Endometrial microvascular endothelial cells (primary cell): ENCODE results near the gene LANCL2. TPM values are rescaled to one million over a fixed set of nuclear protein-coding genes. Genes with fewer than 3 reads are reported as not detected.
"Not testable (repeated sequence)": the region's sequence is repeated elsewhere in the genome, so short reads cannot be mapped to it uniquely, and the experiment has no call there.

Source experiments
- in situ Hi-C: cut with HindIII; loops from 2 replicates; pipeline ENCODE4 v1.10.0; 2017; ENCODE audit warnings: low sequenced_read_pairs, low pct_unique_long_range_greater_than_20kb; ENCODE audit errors: inconsistent ontology term
- total RNA-seq: library from RNA; depleted of rRNA; stranded (reverse); fragments of >200 nt; gene quantifications from one replicate; pipeline ENCODE4 v1.2.3, GENCODE V29; 2015; ENCODE audit errors: inconsistent ontology term

The LANCL2 gene
- total RNA-seq, 1 donor from 2014 or later = 21.8 TPM

GRCh38 chr7:55352947-55353273 lies 12.2 kb upstream of the LANCL2 start:
- in situ Hi-C loops = not testable (repeated sequence)

DNA sequence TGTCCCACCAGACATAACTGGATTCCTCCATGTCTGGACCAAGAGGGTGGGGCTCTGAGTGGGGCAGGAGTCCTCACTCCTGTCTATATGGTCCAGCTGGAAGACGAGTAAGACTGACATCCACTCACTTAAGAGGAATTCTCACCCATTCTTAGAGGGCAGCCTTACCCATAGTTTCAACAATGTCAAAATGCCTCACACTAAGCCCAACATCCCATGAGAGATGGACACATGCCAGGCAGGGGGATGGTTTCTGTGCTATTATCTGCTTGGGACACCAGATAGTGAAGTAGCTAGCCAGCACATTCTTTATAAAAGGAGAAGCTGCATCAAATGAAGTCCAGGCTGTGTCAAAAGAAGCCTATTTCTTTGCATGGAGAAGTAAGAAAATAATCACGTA lies 4.7 kb upstream of the LANCL2 start:
- in situ Hi-C loops = no loop called here

- in situ Hi-C loops = no loop called here
Observed at GRCh38 chr7:55361560-55361959, 3.6 kb upstream of the LANCL2 start.

- in situ Hi-C loops = no loop called here
Observed at GRCh38 chr7:55362927-55363326, 2.2 kb upstream of the LANCL2 start.

DNA sequence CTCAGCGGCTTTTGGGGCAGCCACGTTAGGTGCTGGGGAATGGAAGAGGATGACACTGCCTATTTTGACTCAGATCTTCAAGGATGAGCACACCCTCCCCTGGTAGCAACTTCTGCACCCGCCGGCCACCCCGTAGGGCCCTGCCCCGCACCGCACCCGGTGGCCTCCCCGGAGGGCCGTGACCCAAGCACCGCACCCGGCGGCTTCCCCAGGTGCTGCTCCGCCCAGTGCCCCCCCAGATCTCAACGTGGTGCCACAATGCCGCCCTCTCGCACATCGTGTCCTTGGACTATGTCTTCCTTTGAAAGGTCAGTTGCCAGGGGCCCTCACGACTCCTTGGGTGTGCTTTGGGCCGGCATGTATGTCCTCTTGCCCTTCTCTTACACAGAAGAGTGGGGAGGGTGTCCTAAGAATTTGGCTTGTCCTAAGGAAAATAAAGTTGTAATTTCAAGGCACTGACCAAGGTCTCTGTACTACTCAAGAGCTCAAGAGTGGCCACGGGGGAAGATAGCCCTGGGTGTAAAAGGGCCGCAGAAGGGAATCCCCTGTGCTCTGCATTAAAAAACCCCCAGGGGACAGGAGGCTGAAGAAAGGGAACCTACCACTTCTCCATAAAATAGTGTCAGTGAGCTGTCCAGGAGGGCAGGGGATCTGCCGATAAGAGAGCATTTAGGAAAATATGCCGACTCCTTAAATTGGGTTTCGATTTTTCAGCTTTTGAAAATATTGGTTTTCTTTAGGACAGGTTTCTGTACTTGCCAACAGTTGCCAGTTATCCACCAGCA lies 1.6 kb upstream of the LANCL2 start:
- in situ Hi-C loops = no loop called here

- in situ Hi-C loops = no loop called here
Observed at GRCh38 chr7:55365675-55366460, 731 bp downstream of the LANCL2 start.

- in situ Hi-C loops = no loop called here
Observed at GRCh38 chr7:55366461-55367070, 1.4 kb downstream of the LANCL2 start.

GRCh38 chr7:55367283-55367840 lies 2.2 kb downstream of the LANCL2 start:
- in situ Hi-C loops = no loop called here

DNA sequence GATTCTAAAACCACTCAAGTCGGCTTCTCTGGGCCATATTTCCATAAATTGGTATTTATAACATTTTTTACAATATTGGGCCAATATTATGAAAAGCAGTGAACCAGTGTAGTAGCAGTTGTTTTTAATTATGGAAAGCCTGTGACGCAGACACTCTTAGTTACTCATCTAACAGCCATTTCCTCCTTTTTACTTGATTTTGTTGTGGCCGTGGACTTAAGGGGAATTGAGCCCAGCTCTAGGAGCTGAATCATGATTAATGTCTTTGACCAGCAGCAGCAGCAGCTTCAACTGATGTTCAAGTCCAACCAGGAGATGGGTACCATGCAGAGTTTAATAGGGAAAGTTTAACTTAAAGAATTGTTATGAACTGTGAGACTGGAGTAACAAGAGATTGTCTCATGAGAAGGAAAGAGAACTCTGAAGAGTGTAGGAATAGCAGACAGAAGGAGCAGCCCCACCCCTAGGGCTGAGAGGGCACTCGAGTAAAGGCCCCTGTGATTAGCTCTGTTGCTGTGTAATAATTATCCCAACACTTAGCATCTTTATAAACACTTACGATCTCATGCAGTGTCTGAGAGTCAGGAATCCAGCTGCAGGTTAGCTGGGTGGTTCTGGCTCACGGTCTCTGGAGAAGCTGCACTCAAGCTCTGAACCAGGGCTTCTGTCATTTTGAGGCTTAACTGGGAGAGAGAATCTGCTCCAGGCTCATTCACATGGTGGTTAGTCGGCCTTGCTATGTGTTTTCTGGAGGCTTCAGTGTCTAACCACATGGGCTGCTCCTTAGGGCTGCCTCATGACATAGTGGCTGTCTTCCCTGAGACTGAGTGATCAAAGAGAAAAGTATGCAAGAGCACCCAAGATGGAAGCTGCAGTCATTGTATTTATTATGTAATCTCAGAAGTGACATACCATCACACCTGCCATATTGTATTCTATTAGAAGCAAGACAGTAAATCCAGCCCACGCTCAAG lies 4.6 kb downstream of the LANCL2 start:
- in situ Hi-C loops = no loop called here

DNA sequence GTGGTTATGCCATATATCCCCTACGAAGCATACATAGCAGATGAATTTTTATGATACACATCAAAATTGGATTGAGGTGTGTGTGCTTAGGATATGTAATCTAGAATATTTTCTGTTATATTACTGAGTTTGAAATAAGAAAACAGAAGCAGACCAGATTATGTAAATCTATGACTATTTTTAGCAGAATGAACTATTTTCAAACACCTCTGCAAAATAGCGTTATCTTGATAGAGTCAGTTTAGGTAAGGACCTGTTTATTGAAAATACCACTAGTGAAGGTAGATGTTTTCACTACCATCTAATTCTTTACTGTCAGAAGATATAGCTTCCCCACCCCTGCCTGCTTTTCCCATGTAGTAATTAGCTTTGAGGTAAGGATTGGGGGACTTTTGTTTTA lies 9.1 kb downstream of the LANCL2 start:
- in situ Hi-C loops = no loop called here

DNA sequence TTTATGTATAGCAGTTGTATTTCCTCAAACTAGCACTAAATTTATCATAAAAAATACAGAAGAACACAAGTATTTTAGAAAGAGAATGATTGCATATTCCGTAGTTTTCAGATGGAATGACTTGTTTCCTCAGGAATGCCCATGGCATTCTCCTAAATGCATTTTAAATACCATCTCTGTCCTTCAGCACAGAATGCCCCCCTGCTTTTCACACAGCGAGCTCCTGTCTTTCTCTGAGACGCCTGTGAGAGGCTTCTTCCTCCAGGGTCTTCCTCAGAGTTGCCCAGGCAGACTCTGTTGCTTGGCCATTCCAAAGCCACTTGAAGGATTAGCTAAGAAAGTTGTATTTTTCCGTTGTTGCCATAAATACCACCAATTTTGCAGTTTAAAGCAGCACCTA lies 10.1 kb downstream of the LANCL2 start:
- in situ Hi-C loops = no loop called here

GRCh38 chr7:55377162-55377817 lies 12.2 kb downstream of the LANCL2 start:
- in situ Hi-C loops = no loop called here

DNA sequence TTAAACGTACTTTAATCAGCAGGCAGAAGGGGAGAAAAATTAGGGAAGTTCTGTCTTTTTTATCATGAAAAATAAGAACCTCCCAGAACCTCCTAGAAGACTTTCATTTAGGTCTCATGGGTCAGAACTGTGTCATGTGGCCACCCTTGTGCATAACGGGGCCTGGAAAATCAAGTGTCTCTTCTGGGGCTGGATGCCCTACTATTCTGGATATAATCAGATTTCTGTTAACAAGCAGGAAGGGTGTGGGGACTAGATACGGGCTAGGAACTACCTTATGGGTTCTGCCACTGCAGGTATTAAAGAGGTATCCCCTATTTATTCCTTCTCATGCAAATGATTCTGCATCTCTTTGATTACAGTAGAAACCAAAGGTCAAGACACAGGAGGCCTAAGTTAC lies 14.1 kb downstream of the LANCL2 start:
- in situ Hi-C loops = no loop called here

GRCh38 chr7:55381189-55381588 lies 16.1 kb downstream of the LANCL2 start:
- in situ Hi-C loops = no loop called here

DNA sequence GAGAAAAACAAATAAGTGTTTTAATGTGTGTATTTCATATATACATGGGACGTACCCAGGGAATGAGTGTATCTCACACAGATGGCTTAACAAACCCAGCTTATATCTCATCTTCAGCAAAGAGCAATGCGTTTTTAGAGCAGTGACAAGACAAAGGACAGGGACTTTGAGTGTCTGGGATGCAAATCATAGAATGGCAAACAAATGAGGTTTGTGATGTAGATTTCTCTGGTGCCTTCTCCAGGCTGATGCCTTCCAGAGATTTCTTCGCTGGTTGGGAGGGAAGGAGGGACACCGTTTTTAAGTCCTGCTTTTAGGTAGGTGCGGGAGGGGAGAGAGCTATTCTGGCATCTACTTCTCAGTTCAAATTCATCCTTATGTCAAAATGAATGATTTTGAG lies 16.6 kb downstream of the LANCL2 start:
- in situ Hi-C loops = no loop called here

DNA sequence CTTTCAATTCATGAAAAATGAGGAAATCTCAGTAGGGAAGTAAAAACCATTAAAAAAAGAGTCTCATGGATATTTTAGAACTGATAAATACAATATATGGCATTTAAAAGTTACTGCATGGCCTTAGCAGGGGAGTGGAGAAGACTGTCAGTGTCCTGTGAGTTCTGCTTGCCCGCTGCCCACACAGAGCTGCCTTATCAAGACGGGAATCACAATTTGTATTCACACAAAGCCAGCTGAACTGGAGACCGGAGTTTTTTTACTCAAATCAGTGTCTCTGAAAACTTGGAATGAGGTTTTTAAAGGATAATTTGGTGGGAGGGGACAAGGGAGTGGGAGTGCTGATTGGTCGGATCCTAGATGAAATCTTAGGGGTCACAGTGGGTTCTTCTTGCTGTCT lies 17.1 kb downstream of the LANCL2 start:
- in situ Hi-C loops = no loop called here

DNA sequence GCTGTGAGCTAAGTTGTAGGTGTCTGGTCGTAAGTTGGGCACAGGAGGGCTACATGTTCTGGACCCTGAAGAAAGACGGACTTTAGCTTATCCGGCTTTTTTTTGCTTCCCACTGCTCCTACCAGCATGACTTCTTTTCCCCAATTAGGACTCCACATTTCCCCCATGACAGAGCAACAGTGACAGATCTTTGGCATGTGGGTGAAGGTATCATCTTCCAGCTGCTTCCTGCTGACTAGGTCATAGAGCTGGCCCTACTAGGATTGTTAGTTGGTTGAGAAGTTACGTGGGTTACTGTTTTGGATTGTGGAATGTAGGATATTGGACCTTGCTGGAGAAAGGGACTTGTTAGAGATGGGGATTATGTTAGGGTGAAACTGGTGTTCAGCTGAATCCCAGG lies 21.4 kb downstream of the LANCL2 start:
- in situ Hi-C loops = no loop called here
